HG03460 (cell line): ENCODE measurements around the gene DDAH1.
"Not testable (repeated sequence)": the region's sequence is repeated elsewhere in the genome, so short reads cannot be mapped to it uniquely, and the experiment has no call there.

Experiments
- ATAC-seq: cut with Tn5 transposase; IDR thresholded peaks from one replicate; pipeline ENCODE4 v1.9.1; 2021; ENCODE audit not compliant: unreplicated experiment

The DDAH1 gene

DNA sequence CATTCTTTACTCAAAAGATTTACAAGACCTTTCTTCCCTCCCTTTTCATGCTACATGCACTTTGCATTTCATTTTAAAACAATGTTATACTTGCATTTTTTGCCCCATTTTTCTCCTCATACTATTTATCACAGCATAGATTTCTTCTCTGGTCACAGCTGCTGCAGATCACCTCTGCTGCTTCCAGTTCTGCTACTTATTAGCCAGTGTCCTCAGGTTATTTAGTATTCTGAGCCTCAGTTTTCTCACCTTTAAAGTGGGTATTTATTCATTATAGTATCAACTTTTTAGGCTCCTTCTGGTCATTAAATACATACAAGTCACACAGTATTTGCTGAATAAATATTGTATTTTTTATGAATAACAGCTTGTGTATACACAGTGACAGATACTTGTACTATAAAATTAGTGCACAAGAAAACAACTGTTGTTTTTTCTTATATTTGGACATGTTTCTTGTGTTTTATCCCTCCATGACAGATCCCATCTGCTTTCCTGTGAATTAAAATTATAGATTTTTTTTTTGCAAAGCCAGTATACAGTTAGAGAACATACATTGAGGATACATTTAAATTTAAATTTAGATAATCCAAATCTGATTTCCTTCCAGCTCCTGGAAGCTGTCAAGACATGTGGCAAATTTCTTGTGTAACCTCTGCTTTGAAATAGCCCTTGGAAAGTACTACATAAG lies 103.2 kb downstream of the DDAH1 start:
- ATAC-seq, result no peak

DNA sequence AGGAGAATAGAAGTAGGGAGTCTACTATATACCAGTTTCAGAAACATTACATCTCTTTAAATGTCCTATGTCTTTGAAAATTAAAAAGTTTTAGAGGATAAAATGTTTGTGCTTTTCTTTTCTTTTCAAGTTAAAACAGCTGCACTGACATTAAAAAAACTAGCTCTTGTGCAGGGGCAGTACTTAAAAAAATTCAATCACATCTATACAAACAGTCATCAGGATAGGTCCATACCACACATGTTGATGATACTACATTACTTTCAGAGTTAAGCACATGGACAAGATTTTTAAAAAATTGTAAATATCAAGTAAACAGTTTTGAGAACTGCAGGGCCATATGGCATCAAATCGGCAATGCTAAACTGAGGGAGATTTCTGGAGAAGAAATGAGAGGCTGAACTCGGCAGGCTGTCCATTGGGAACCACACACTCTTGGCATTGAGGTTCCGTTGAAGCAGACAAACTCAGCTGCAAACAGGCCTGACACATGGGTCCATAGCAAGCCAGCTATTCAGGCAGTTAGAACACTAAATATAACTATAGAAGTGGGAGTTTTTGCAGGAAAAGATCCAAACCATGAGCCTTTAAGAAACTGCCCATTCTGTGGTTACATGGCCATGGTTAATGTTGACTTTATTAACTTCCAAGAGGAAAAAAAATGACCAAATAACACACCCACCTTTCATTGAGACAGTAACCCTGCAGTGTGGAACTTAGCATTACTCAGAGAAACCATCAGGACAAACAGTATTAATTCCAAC lies 104.0 kb downstream of the DDAH1 start:
- no peak for ATAC-seq

DNA sequence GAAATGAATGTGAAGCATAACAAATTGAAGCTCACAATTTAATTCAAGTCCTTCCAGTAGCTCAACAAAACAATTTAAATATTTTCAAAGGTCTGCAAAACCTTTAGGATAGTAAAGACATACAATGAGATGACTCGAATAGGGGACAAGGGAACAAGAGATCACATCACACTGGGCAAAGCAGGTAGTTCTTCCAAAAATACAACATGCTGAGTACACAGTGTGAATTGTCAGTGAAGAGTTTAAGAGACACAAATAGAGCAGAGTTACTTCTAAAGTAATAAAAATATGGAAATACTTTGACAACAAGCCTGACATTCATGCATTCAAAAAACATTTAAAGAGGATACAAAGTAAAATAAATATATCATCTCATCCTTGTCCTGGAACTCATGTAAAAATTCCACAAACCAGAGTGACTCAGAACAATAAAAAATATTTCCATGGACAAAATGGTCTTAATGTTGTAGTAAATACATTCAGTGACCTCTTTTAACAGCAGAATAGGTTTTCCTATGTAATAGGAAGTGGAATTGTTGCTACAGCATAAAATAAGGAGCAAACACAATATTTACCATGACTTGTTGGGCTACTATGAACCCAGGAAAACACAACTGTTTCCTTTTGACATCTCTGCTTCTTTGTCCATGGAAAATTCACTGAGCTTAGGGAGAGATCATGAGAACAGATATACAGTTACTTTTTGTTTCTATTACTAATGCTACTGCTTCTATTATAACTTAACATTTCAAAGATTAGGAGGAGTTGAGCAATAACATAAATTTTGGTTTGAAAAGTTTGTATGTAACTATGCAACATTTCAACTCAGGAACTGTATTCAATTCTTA lies 104.9 kb downstream of the DDAH1 start:
- ATAC-seq, result no peak

- ATAC-seq, result no peak
Measured at GRCh38 chr1:85358702-85359438, 106.1 kb downstream of the DDAH1 start.

- ATAC-seq, result no peak
Measured at GRCh38 chr1:85357817-85358216, 107.1 kb downstream of the DDAH1 start.

GRCh38 chr1:85356130-85356529 lies 108.8 kb downstream of the DDAH1 start:
- ATAC-seq, result no peak

DNA sequence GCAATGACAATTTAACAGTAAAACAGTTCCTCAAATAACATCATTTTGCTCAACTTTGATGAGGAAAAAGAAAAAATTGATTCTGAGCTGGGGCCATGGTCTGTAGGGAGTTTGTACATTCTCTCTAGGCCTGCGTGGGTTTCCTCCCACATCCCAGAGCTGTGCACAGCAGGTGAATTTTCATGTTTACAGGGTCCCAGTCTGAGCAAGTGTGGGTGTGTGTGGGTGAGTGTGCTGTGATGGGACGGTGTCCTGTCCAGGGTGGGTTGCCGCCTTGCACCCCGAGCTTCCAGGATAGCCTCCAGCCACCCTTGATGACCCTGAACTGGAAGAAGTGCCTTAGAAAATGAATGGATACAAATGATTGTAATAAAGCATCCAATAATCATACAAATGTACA lies 112.9 kb downstream of the DDAH1 start:
- no peak for ATAC-seq

DNA sequence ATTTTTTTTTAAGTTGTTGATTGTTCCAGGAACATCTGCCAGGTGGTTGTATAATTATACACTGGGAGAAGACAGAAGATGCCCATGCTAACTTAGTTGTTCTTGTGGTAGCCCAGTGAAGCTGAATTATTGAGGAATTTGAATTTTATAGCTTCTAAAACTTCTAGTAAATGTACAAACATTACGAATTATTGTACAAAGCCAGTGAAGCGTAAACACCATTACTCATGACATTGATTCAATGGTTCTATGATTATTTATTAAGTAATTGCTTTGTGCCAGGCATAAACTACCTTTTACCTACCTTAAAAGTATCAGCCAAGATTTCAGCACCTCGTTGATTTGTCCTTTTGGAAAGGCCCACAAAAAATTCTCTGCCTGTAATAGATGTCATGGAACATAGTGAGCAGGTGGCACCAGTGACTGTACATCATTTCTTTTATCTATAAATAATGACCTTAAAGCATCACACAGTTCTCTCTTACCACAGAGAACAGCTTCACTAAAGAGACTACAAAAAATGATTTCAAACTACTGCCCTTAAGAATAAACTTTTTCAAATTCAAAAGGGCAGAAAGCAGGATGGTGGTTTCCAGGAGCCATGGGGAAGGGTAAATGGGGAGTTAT lies 113.6 kb downstream of the DDAH1 start:
- no peak for ATAC-seq

DNA sequence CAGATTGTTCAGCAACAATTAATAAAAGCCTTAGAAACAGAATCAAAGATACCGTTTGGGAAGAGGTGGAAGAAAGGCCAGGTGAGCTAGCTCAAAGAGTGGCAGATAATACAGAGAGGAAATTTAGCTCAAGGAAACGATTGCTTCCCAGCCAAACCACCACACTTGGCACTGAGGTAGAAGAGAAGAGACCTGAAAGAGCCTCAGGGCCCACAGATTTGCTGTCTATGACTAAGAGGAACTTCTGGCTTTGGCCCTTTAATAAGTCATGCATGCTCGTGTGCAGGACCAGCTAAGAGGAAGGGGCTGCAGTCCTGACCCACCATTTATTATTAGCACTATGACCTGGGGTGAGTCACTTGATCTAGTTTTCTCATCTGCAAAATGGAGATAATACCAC lies 115.7 kb downstream of the DDAH1 start:
- no peak for ATAC-seq

DNA sequence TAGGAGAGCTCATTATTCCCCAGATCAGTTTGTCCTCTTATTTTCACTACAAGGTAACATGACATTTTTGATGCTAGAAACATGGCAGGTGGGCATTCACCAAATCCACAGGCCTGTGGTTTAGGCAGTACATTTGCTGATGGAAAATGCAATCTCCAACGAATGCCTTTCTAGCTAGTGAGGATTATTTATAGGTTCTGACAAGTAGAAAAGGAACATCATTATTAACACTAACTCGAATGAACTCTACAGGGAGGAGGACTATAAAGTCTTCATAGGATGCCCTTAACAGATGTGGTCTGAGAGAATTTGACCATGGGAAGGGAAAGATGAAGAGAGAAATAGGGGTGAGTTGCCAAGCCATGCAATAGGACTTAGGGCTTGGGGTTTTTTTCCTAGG lies 117.1 kb downstream of the DDAH1 start:
- ATAC-seq, result no peak

DNA sequence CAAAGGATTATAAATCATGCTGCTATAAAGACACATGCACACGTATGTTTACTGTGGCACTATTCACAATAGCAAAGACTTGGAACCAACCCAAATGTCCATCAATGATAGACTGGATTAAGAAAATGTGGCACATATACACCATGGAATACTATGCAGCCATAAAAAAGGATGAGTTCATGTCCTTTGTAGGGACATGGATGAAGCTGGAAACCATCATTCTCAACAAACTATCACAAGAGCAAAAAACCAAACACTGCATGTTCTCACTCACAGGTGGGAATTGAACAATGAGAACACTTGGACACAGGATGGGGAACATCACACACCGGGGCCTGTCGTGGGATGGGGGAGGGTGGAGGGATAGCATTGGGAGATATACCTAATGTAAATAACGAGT lies 117.7 kb downstream of the DDAH1 start:
- not testable (repeated sequence) for ATAC-seq

DNA sequence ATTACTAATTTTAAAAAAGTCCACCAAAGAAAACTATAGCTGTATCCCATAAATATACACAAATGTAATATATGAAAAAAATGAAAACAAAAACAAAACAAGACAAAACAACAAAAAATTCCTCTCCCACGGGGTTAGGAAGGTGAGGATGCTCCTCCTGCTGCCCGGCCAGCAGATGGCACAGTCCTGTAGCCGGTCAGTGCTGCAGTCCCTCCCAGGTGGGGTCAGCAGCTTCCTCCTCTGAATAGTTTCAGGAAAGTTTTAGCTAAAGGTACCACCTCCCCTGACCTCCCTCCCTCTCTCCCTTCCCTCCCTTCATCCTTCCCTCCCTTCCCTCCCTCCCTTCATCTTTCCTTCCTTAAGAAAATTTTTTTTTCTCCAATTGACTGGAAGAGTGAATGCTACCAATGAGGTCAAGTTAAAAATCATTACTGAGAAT lies 120.7 kb downstream of the DDAH1 start:
- ATAC-seq, result no peak

DNA sequence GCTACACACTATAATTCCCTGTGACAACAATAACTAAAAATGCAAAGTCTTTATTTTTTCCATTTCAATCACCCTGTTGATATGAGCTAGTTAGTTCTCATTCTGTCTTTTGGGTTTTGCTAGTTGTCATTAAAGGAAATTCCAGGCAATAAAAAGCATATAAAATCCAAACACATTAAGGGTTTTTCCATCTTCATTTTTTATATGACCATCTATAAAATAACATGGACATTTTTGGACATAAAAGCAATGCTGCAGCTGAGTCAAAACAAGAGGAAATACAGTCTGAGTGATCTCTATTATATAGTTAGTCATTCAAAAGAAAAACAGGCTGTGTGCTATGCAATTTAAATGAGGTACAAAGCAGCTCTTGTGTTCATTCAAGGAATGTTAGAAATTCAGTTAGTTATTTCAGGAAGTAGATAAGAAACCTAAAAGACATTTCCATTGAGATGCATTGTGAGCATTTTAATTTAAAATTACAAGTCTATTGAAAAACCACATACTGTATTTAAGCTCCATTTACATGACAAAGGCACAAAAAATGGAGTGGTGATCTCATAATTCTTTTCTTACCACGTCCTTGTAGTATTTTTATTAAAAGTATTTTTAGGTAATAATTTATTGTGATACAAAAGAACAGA lies 121.2 kb downstream of the DDAH1 start:
- no peak for ATAC-seq

- ATAC-seq, result no peak
Measured at GRCh38 chr1:85343213-85343611, 121.7 kb downstream of the DDAH1 start.

DNA sequence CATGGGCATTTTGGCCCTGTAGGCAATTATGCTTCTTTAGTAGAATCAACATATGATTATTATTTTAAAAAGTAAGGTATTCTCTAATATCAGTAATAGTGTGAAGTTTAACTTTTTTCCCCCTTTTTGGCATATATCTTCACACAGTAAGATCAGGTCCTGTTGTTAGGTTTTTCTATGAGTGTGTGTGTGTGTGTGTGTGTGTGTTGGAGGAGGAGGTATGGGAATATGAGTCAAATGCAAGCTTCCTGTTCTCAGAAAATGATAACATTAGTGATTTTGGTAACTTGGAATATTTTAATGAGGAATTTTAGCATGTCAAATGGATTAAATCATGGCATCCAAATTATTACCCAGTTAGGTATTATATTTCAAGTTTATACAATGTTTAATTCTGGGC lies 122.8 kb downstream of the DDAH1 start:
- no peak for ATAC-seq

GRCh38 chr1:85340427-85340826 lies 124.5 kb downstream of the DDAH1 start:
- no peak for ATAC-seq

DNA sequence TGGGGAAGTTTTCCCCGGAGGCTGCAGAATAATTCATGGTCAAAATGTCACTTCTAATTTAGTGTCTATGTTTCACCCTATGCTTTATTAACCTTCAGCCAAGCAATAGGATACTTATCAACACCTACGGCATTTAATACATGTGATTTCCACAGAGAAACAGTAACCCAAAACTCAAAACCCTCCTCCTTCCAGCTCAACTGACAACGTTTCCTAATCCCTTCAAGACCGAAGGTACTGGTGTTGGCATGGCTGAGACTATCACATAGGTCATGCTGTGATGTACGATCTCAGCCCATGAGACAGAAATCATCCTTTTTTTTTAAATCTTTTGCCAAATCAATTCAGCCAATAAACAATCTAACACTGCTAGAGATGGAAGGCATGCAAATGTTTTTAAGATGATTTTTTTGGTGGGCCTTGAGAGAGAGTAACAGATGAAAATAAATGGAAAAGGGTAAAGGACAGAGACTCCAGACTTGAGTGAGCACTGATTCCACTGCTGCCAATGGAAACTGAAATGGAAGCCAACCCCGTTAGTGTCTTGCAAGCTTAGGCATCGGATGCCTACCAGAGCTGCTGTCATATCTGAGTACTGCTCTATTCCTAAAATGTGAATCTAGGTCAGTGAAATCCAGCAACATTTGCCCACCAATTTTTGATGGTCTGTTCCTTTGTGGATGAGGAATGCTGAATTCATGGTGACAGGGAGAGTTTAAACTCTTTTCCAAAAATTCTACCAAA lies 125.1 kb downstream of the DDAH1 start:
- no peak for ATAC-seq

GRCh38 chr1:85339089-85339488 lies 125.9 kb downstream of the DDAH1 start:
- ATAC-seq, result no peak

DNA sequence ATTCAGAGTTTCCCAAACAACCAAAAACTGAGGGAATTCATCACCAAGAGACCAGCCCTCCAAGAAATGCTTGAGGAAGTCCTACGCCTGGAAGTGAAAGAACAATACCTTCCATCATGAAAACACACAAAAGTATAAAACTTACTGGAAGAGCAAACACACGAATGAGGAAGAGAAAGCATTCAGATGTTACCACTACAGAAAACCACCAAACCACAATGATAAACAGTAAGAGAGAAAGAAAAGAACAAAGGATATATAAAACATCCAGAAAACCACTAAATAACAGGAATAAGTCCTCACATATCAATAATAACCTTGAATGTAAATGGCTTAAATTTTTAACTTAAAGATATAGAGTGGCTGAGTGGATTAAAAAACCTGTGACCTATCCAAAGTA lies 130.0 kb downstream of the DDAH1 start:
- no peak for ATAC-seq
